GM19025 (cell line): Measurements from ENCODE around the gene FAM25G.
"Not testable (repeated sequence)": the region's sequence is repeated elsewhere in the genome, so short reads cannot be mapped to it uniquely, and the experiment has no call there.

Source experiments
- ATAC-seq: cut with Tn5 transposase; IDR thresholded peaks from one replicate; pipeline ENCODE4 v1.9.1; 2021; ENCODE audit warnings: mild to moderate bottlenecking, low read depth, moderate library complexity; ENCODE audit not compliant: unreplicated experiment

The FAM25G gene

DNA sequence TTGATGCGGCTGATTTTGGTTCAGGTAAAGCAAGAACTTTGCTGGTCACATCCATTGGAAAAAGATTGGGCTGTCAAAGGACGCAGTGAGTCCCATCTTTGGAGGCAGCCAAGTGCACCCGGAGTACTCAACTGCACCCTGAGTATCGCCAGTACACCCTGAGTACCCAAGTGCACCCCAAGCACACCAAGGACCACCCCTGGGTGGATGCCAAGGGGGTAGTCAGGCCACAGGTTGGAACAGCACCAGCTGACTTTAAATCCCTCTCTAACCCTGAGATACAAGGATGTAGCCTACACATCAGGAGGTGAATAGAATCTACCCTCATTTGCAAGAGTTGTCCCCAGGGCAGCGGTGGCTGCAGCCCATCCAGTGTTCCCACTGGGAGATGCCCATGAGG lies 24.0 kb downstream of the FAM25G start:
- not testable (repeated sequence) for ATAC-seq

DNA sequence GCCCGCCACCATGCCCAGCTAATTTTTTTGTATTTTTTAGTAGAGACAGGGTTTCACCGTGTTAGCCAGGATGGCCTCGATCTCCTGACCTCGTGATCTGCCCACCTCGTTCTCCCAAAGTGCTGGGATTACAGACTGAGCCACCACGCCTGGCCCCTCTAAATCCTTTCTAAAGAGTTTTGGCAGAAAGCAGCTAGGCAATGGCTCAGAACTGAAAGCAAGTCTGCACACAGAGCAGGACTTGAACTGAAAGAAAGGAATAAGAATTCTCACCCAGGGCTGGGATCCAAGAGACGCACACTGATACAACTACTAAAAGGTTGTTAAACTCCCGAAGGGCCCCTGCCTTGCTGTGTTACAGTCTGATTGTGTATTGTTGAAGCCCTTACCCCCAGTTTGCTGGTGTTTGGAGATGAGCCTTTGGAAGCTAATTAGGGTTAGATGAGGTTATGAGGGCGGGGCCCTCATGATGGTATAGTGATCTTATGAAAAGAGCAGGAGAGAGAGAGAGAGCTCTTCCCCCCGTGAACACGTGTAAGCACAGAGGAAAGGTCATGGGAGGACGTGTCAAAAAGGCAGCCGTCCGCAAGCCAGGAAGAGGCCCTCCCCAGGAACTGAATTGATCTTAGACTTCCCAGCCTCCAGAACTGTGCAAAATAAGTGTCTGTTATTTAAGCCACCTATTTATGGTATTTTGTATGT lies 26.1 kb downstream of the FAM25G start:
- not testable (repeated sequence) for ATAC-seq

DNA sequence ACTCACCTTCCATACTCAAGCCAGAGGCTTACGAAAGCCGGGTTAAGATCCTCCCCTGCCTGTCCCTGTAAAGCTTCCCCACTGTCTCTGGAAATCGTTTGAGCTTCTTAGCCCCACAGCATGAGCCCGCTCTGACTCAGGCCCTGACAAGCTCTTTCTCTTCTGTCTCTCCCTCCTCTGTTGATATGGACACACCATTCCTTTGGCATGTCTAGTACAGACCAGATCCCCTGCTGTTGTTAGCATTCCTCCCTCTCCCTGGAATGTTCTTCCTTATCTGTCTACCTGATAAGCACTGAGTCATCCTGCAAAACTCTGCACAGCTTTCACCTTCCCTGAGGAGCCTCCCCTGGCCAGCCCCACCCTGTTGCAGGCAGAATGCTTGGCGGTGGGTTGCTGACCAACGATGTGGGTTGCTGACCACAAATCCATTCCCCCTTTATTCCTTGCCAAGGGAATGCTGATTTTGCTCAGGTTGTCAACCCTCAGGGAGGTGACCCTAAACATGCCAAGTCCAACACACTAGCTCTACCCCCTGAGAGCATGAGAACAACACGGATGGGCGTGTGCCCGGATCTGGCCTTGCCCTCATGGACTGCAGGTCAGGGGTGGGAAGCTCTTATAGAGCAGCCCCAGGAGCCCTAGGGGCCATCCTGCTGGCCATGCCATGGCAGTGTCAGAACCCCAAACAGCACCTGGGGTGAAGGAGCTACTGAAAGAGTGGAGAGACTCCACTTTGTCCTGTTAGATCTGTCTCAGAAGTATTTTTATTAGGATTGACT lies 28.7 kb downstream of the FAM25G start:
- not testable (repeated sequence) for ATAC-seq

DNA sequence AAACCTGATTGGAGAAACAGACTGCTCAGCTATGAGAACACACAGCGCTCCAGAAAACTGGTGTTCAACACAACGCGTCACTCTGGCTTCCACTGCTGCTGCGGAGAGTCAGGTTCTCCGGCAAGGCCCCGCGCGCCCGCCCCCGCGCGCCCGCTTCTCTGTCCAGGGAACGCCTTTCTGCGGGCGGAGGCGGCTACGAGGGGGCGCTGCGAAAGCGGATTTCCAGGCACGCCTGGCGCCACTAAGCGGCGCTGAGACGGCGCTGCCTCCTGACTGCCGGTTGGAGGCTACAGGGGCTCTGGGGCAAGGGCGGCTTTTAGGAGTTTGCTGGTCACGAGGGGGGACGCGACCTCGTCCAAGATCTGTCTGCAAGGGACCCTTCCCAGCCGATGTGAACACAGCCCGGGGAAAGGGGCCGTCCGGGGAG lies 30.2 kb downstream of the FAM25G start:
- not testable (repeated sequence) for ATAC-seq

DNA sequence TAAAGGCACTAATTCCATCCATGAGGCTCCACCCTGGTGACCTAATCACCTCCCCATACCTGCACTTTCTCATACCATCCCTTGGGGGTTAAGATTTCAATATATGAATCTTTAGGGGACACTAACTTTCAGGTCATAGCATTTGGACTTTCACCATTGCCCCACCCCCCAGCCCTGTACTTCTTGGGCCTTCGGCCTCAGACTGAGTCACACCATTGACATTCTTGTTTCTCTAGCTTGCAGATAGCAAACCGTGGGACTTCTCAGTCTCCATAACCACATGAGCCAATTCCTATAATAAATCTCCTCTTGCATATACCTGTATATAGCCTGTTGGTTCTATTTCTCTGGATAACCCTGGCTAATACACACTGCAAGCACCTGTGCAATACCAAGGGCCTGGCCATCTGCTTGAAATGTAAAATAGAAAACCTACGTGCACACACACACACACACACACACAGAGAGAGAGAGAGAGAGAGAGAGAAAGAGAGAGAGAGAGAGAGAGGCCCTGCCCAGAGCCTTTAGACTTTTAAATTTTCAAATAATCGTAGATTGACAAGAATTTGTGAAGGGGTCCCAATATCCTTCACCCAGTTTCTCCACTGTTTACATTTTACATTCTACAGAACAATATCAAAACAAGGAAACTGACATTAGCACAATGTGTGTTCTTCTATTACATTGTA lies 32.9 kb downstream of the FAM25G start:
- no peak for ATAC-seq

DNA sequence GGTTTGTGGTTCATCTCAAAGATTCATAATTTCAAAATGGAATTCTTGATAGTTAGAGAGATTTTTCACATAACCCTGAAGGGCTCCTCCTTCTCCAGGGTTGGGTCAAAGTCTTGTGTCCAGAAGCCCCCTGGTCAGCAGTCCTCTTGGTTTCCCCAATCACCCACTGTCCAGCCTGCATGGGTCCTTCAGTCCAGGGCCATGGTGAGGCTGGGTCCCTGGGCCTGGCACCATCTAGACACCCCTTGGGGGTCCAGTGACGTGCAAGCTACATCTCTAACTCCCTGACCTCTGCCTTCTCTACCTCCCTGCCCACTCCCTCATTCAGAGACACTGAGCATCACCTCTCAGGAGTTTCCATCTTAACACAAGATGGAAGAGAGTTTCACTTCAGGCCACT lies 33.7 kb downstream of the FAM25G start:
- ATAC-seq: no peak

DNA sequence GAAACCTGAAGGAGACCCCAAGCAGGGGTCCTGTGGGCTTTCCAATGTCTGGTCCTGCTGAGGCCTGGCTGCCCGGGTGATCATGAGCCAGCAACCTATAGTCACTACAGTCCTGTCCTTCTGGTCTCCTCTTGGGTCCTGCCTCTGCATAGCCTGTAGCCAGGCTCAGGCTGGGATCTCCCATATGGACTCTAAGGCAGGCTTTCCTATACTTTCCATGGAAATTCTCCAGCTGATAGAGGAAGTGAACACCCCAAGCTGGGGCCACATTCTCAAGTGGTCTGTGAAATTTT lies 34.0 kb downstream of the FAM25G start:
- no peak for ATAC-seq

DNA sequence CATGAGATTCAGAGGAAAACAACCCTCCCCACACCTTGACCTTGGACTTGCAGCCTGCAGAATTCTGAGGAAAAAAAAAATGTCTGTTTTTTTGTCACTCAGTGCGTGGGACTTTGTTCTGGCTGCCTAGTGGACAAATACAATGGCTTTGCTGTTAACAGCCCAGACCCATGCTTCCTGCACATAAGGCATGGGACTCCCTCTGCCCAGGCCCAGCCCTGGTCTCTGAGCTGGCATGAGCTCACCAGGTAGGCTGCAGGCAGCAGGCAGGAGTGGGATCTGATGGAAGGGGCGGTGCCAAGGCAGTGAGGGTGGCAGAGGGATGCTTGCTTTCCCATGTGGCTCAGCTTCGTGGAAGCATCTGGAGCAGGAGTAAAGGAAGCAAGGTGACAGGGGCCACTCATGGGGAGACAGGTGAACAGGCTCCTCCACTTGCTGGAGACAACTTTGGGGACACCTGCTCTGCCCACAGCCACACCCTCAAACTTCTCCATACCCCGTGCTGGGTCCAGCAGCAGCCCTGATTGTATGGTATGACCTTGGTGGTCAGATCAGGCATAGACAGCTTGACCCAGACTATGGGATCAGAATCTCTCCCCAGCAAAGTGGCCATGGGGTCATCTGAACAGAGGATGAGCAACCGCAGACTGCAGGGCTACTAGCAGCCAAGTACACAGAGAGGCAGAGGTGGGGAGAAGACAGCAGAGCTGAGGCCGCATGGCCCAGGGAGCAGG lies 34.5 kb downstream of the FAM25G start:
- ATAC-seq: no peak

DNA sequence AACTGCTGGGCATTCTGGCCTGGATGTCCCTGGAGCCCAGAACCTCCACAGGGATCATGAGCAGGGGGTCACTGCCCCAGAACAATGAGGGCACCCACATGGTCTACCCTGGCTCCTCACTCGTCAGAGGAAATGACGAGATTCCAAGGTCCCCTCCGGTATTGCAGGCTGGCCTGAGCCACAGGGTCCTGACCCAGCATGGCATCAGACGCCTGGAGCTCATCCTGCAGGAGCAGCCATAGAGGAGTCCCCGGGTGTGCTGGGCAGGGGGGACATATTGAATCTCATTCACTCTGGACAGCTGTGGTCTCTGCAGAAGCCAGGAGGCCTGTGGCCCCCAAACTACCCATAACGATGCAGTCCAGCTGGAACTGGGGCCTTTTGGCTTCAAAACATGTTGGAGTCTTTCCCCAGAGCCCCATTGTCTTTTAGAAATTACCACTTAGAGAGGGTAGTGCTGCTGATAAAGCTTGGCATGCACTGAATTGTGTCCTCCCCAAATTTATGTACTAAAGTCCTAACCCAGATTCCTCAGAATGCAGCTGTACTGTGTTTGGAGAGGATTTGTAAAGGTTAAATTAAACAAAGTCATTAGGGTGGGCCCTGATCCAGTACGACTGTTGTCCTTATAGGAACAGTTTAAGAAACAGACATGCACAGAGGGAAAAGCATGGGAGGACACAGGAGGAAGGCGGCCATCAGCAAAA lies 35.3 kb downstream of the FAM25G start:
- ATAC-seq: no peak

DNA sequence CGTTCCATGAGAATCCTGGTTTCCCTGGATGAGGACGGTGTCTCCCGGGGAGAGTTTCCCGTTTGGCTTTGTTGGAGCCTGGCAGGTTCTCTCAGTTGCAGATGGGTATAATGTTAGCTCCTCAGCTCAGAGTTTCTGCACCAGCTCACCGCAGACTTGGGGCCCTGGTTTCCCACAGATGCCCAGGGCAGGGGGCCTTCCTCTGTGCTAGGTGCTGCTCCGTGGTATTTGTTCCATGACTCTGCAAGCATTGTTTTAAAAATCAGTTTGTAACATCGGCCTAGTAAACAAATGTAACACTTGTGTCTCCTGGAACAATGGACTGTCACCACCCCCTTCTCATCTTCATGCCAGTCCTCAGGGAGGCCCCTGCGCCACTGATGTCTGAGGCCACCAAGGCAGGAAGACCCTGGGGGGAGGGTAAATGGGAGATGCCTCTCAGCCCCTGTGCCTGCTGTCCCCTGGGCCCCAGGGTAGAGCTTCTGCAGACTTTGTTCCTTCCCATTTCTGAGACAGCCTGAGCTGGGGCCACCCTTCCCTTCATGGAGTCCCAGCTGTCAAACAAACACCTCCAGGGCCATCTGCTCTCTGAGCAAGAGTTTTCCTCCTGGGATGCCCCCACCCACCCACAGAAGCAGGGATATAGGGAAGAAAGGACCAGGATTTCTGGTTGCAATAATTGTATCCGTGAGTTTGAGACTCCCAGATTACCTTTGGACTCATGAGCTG lies 36.0 kb downstream of the FAM25G start:
- not testable (repeated sequence) for ATAC-seq

DNA sequence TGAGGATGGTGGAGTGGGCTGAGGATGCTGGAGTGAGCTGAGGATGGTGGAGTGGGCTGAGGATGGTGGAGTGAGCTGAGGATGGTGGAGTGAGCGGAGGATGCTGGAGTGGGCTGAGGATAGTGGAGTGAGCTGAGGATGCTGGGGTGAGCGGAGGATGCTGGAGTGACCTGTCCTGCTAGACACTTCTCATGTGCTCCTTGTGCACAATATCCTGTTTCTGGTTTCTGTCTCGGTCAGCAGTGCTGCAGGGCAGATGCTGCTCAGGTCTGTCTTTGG lies 36.8 kb downstream of the FAM25G start:
- no peak for ATAC-seq

DNA sequence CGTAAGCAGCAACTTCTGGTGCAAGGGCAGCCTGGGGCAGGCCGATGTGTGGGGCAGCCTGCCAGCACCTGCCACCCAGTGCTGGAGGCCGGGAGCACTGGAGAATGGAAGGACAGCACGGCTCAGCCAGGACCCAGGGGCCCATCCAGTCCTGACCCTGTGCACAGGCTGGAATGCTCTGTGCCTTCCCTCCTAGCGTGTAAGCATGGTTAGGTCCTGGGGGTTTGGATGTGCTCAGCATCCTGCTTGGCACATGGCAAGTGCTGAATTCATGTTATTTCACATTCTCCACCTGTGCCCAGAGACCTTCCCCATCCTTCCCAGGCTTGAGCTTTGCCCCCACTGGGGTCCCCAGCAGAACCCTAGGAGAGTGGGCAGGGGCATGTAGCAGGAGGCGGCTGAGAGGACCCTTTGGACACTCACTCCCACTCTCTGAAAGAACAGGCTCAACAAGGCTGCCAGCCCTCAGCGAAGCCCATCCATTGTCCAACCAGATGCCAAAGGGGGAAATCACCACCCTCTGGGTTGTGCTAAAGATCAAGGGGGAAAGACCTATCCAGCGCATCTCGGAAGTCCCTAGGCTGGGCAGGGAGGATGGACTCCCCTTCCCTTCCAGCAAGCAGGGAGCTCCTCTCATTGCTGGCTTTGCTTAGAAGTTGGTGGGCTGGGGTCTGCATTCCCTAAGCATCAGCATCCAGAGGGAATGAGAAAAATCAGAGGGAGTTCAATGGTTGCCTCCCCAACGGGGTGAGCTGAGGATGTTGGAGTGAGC lies 37.3 kb downstream of the FAM25G start:
- ATAC-seq: no peak

DNA sequence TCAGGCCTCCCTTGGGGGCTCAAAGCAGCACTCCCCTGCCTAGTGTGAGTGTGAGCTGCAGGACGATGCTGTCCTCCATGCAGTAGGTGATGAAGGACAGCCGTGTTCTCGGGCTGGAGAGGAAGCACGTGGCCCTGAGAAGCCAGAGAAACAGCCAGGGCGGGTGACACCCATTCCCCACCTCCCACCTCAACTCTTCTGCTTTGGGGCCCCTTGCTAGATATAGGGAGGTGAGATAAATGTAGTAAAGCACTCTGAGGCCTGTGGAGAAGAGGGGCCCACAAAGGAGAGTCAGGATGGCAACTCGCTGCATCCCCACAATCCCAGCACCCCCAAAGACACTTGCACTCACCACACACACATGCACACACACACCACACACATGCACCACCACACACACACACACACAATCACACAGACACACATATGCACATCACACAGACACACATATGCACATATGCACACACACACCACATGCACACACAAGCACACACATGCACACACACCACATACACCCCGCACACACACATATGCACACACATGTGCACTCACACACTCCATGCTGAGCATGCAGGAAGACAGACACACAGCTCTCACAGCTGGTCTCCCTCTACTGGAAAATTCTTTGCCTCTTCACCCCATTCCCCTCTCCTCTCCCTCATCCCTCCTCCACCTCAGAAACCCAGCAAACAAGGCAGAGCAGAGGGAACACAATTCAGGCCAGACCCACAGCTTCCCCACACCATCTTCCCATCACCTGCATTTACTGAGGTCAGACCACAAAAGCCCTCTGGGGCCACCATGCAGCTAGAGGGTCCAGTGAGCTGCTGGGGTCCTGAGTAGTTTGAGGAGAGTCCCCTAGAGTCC lies 38.1 kb downstream of the FAM25G start:
- ATAC-seq: no peak

DNA sequence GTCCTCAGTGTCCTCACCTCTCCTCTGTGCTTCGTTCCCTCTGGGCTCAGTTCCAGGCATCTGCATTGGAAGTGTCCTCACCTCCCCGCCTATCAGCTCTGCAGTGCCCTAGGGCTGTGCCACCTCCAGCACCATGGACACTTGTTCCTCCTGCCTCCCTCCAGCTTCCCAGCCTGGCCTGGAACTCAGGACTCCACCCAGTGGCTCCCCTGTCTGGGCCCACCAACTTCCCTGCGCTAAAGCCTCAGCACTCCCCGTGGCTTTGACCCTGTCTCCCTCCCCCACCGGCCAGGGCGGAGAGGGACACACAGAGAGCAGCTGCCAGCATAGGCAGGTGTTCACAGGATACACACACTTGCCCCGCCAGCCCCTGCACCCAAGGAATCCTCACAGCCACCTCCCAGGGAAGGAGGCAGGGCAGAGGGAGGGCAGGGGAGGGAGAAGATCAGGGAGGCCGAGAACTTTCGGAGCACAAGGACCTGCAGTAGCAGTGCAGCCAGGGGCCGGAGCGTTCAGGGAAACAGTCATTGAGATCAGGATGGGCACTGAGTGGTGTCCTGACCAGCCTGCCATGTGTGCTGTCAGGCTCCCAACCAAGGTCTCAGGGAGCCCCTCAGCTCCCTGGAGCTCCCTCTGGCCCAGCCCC lies 38.9 kb downstream of the FAM25G start:
- no peak for ATAC-seq

DNA sequence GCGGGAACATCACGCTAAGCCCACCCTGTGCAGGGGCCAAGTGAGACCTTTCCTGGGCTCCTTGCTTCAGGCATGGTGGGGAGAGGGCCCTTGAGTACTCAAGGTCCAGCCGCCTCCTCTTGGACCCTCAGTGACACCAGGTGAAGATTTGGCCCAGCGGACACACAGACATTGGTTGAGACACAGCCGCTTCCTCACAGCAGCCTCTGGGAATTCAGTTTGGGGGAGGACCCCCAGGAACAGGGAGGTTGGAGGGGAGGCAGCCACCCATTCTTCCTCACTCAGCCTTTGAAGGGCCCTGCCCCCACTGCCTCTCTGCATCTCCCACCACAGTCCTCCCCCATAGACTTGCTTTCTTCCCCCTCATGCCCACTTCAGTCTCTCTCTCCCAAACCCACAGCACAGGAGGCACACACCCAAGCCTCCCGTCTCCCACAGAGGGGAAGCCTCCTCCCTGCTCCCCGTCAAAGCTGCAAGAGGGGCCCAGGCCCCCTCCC lies 39.5 kb downstream of the FAM25G start:
- no peak for ATAC-seq

DNA sequence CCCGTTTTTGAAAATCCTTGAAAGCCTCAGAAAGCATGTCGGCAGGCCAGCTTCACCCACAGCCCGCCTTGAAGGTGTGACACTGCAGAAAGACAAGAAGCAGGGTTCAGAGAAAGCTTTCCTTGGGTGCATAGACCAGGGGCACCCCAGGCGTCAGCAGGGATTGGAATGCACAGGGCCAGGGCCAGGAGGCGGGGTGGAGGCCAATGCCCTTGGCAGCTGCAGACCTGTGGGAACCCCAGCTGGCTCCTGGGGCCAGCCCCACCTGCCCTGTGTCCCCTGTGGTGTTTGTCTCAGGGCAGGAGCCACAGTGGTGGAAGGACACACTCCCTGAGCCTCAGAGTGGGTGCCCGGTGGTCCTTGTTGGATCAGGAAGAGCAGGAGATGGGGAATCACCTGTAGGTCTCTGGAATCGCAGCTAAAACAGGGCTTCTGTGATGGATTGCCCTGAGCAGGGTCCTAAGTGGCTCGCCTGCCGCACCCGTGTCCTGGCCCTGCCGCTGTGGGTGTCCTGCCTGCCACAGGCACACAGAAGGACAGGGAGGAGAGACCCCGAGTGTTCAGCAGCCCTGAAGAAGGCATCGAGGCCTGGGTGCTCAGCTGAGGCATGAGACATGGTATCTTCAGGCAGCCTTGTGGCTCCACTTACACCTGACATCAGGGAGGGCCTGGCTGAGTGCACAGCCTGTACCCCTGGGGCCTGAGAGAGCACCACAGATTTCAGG lies 40.1 kb downstream of the FAM25G start:
- ATAC-seq: no peak

DNA sequence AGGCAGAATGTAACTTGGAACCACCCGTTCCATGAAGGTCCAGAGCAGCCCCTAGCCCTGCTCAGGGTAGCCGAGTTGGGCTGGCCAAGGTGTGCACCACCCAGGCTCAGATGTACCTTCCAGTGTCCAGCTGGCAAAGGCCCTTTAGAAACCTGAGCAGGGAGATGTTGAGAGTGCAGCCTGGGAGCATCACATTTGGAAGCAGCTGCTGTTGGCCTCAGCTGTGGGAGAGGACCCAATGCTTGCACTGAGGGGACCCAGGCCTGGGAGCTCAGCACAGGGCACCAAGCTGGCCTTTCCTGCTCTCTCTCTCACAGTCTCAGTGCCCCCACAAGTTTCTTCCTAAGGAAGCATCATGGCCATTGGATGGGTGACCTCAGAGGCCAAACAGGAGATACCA lies 41.1 kb downstream of the FAM25G start:
- no peak for ATAC-seq
